ENCODE data around the gene ALDH6A1.

GRCh38 chr14:74015176-74015575, 69.1 kb downstream of the ALDH6A1 start:
- TF ChIP-seq EP300 (IDR thresholded peaks at IDR 0.05; ENCODE audit: low read depth) (no peak), CTCF (IDR thresholded peaks at IDR 0.05) (no peak), POLR2A (IDR thresholded peaks at IDR 0.05) (no peak), POLR2AphosphoS5 (IDR thresholded peaks at IDR 0.05) (no peak)
